HG02623 (cell line): ENCODE results near the gene DNAJB9.
"Not testable (repeated sequence)": the region's sequence is repeated elsewhere in the genome, so short reads cannot be mapped to it uniquely, and the experiment has no call there.

Experiments used
- ATAC-seq: cut with Tn5 transposase; IDR thresholded peaks from one replicate; pipeline ENCODE4 v1.9.1; 2021; ENCODE audit warnings: moderate library complexity; ENCODE audit not compliant: unreplicated experiment

Gene DNAJB9

GRCh38 chr7:108569381-108570145 lies at the start of gene DNAJB9, which contains the start of gene THAP5:
Gene DNAJB9, plus strand, starts transcription at chr7:108569874. Its CDS starts 1,853 bp downstream, at chr7:108571727.
Gene THAP5, minus strand, starts transcription at chr7:108569706. Its CDS starts 137 bp downstream, at chr7:108569569.
- peak; percentile 96 for ATAC-seq

- ATAC-seq = no peak
Observed at GRCh38 chr7:108522780-108523179, 46.9 kb upstream of the DNAJB9 start.

GRCh38 chr7:108525327-108525984 lies 44.2 kb upstream of the DNAJB9 start:
- ATAC-seq = peak; percentile 39

GRCh38 chr7:108525985-108526767 lies 43.5 kb upstream of the DNAJB9 start, which contains the start of gene PNPLA8:
Gene PNPLA8, minus strand, starts transcription at chr7:108526135. Its CDS starts 10,644 bp downstream, at chr7:108515491.
- peak; percentile 92 for ATAC-seq

- ATAC-seq = no peak
Observed at GRCh38 chr7:108526768-108527017, 43.0 kb upstream of the DNAJB9 start.

- no peak for ATAC-seq
Observed at GRCh38 chr7:108528183-108528712, 41.4 kb upstream of the DNAJB9 start.

GRCh38 chr7:108529341-108529740 lies 40.3 kb upstream of the DNAJB9 start:
- no peak for ATAC-seq

GRCh38 chr7:108533712-108534111 lies 36.0 kb upstream of the DNAJB9 start:
- ATAC-seq = no peak

GRCh38 chr7:108535257-108535656 lies 34.4 kb upstream of the DNAJB9 start:
- ATAC-seq = no peak

- ATAC-seq = no peak
Observed at GRCh38 chr7:108535744-108536143, 33.9 kb upstream of the DNAJB9 start.

GRCh38 chr7:108537229-108537628 lies 32.4 kb upstream of the DNAJB9 start:
- ATAC-seq = no peak

GRCh38 chr7:108538236-108538635 lies 31.4 kb upstream of the DNAJB9 start:
- not testable (repeated sequence) for ATAC-seq

- not testable (repeated sequence) for ATAC-seq
Observed at GRCh38 chr7:108538685-108539084, 31.0 kb upstream of the DNAJB9 start.

GRCh38 chr7:108541478-108541877 lies 28.2 kb upstream of the DNAJB9 start:
- no peak for ATAC-seq

- not testable (repeated sequence) for ATAC-seq
Observed at GRCh38 chr7:108548141-108548896, 21.4 kb upstream of the DNAJB9 start.

- not testable (repeated sequence) for ATAC-seq
Observed at GRCh38 chr7:108556665-108557064, 13.0 kb upstream of the DNAJB9 start.

- no peak for ATAC-seq
Observed at GRCh38 chr7:108557191-108557590, 12.5 kb upstream of the DNAJB9 start.

- ATAC-seq = no peak
Observed at GRCh38 chr7:108557617-108558016, 12.1 kb upstream of the DNAJB9 start.

GRCh38 chr7:108559253-108559652 lies 10.4 kb upstream of the DNAJB9 start:
- ATAC-seq = no peak

GRCh38 chr7:108561047-108561619 lies 8.5 kb upstream of the DNAJB9 start:
- no peak for ATAC-seq
